ENCODE results near the gene ATP11A.

ATP11A gene

DNA sequence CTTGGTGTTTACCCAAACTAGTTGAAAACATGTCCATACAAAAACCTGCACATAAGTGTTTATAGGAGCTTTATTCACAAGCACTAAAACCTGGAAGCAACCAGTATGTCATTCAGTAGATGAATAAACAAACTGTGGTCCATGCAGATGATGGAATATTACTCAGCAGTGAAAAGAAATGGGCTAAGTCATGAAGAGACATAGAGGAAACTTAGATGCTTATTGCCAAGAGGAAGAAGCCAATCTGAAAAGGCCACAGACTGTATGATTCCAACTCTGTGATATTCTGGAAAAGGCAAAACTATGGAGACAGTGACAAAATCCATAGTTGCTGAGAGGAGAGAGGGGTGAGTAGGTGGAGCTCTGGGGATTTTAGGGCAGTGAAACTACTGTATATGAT is 240.4 kb downstream of the ATP11A start:
- no peak for DNase-seq (ENCODE audit: low read depth)
- H3K4me3 ChIP-seq (ENCODE audit: low read length), result no peak overlapping the region

GRCh38 chr13:112931028-112931934 is 241.4 kb downstream of the ATP11A start:
- no peak overlapping the region for H3K4me3 ChIP-seq (ENCODE audit: low read length)
- peak; percentile 56 for TF ChIP-seq CTCF (conservative IDR thresholded peaks at IDR 0.05; ENCODE audit: low read depth, low read length)
- DNase-seq (ENCODE audit: low read depth), result no peak

More for the DNA sequence above, 240.4 kb downstream of the ATP11A start:
- no peak for TF ChIP-seq CTCF (conservative IDR thresholded peaks at IDR 0.05; ENCODE audit: low read depth, low read length)

DNA sequence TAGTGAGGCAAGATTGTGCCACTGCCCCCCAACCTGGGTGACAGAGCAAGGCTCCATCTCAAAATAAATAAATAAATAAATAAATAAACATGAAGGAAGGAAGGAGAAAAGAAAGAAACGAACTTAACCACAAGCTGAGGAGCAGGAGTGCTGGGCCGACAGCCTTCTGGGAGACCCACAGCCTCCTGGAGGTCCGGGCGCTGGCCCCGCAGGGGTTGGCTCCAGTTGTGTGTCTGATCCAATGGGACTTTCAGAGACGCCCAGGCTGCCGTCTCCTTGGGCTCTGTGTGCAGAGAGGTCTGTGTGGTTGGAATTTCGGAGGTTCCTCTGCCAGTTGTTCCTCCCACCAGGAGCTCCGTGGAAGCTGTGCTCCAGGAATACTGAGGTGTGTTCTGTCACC is 243.1 kb downstream of the ATP11A start:
- H3K4me3 ChIP-seq (ENCODE audit: low read length), result no peak overlapping the region
- no peak for DNase-seq (ENCODE audit: low read depth)
- TF ChIP-seq CTCF (conservative IDR thresholded peaks at IDR 0.05; ENCODE audit: low read depth, low read length), result no peak

GRCh38 chr13:112933649-112934048 is 243.8 kb downstream of the ATP11A start:
- no peak for TF ChIP-seq CTCF (conservative IDR thresholded peaks at IDR 0.05; ENCODE audit: low read depth, low read length)
- DNase-seq (ENCODE audit: low read depth), result no peak

GRCh38 chr13:112934078-112934477 is 244.2 kb downstream of the ATP11A start:
- TF ChIP-seq CTCF (conservative IDR thresholded peaks at IDR 0.05; ENCODE audit: low read depth, low read length), result no peak
- DNase-seq (ENCODE audit: low read depth), result no peak
- no peak overlapping the region for H3K4me3 ChIP-seq (ENCODE audit: low read length)

More at GRCh38 chr13:112933649-112934048, 243.8 kb downstream of the ATP11A start:
- H3K4me3 ChIP-seq (ENCODE audit: low read length), result no peak overlapping the region

All from retinal pigment epithelial cell (primary cell).